ENCODE data around the gene RBMS3.

DNA sequence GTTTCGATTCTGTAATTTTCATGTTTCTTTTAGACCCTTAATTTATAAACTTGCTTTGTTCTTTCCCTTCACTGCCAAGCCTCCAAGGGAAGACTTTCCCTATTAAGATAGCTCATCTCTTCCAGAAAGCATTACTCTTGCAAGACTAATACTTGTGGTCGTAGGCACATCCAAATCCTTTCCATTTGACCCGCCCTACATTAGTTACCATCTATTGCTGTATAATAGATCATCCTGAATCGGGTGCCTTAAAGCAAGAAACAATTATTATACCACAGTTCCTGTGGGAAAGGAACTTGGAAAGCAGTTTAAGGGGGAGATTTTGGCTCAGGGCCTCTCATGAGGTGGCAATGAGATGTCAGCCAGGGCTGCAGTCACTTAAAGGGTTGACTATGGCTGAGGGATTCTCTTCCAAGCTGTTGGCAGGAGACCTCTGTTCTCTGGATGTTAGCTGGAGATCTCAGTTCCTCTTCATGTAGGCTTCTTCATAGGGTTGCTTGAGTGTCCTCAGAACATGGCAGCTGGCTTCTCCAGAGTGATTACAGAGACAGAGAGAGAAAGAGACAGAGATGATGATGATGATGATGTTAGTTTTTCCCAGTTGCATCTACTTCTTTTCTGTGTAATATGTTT lies 755.2 kb downstream of the RBMS3 start:
- TF ChIP-seq, protein P1, sequence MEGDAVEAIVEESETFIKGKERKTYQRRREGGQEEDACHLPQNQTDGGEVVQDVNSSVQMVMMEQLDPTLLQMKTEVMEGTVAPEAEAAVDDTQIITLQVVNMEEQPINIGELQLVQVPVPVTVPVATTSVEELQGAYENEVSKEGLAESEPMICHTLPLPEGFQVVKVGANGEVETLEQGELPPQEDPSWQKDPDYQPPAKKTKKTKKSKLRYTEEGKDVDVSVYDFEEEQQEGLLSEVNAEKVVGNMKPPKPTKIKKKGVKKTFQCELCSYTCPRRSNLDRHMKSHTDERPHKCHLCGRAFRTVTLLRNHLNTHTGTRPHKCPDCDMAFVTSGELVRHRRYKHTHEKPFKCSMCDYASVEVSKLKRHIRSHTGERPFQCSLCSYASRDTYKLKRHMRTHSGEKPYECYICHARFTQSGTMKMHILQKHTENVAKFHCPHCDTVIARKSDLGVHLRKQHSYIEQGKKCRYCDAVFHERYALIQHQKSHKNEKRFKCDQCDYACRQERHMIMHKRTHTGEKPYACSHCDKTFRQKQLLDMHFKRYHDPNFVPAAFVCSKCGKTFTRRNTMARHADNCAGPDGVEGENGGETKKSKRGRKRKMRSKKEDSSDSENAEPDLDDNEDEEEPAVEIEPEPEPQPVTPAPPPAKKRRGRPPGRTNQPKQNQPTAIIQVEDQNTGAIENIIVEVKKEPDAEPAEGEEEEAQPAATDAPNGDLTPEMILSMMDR (IDR thresholded peaks at IDR 0.05) = no peak
- TF ChIP-seq POLR2A (IDR thresholded peaks at IDR 0.05) (no peak), POLR2AphosphoS5 (IDR thresholded peaks at IDR 0.05) (no peak)
